Glutamatergic neuron (in vitro differentiated cells): ENCODE measurements around the gene IL3RA. TPM values are rescaled to one million over a fixed set of nuclear protein-coding genes. Genes with fewer than 3 reads are reported as not detected.
A peak's percentile ranks its signal among the peaks of the same experiment; 100 is the strongest.
"Not testable (repeated sequence)": the region's sequence is repeated elsewhere in the genome, so short reads cannot be mapped to it uniquely, and the experiment has no call there.

Experiments used
- DNase-seq: peaks from one replicate; pipeline ENCODE4 v3.0.0; 2022
- H3K27ac Mint-ChIP-seq: one replicate; pipeline ENCODE4 v1.8.0; 2020; ENCODE audit warnings: mild to moderate bottlenecking, mixed read lengths, inconsistent platforms; ENCODE audit not compliant: unreplicated experiment
- H3K27me3 Mint-ChIP-seq: one replicate; pipeline ENCODE4 v1.8.0; 2020; ENCODE audit warnings: mild to moderate bottlenecking, moderate library complexity, mixed read lengths, inconsistent platforms; ENCODE audit not compliant: unreplicated experiment
- H3K36me3 Mint-ChIP-seq: one replicate; pipeline ENCODE4 v1.8.0; 2020; ENCODE audit warnings: mild to moderate bottlenecking, mixed read lengths, inconsistent platforms; ENCODE audit not compliant: unreplicated experiment
- H3K4me1 Mint-ChIP-seq: one replicate; pipeline ENCODE4 v1.8.0; 2020; ENCODE audit warnings: mild to moderate bottlenecking, low read depth, mixed read lengths, inconsistent platforms; ENCODE audit not compliant: unreplicated experiment
- H3K4me3 Mint-ChIP-seq: one replicate; pipeline ENCODE4 v1.8.0; 2020; ENCODE audit warnings: mild to moderate bottlenecking, mixed read lengths, inconsistent platforms; ENCODE audit not compliant: unreplicated experiment
- H3K9me3 Mint-ChIP-seq: one replicate; pipeline ENCODE4 v1.8.0; 2020; ENCODE audit warnings: mild to moderate bottlenecking, moderate library complexity, mixed read lengths, inconsistent platforms; ENCODE audit not compliant: unreplicated experiment
- CTCF ChIP-seq: fragments of 200-600 bp; sonication (generic); IDR thresholded peaks from one replicate; pipeline ENCODE4 v1.5.0; 2021; ENCODE audit not compliant: partially characterized antibody, unreplicated experiment
- total RNA-seq: library from RNA; stranded (reverse); fragmentation: NEBNext Ultra II Directional; extraction: Animal tissue kit (Norgen Biotek cat#: 25700); gene quantifications from one replicate; pipeline ENCODE4 v1.2.1, GENCODE V29; 2021; ENCODE audit not compliant: unreplicated experiment

Gene IL3RA
- total RNA-seq, 1 donor from 2014 or later, result not detected

GRCh38 chrX:1401611-1402430 is 65.2 kb downstream of the IL3RA start:
- H3K4me1 Mint-ChIP-seq, result no peaks in the 10 kb centered on the region
- TF ChIP-seq CTCF, result no peak
- peak; percentile 14 for DNase-seq
- H3K4me3 Mint-ChIP-seq, result no peak overlapping the region
- H3K9me3 Mint-ChIP-seq, result no peaks in the 10 kb centered on the region
- H3K27ac Mint-ChIP-seq, result no peak overlapping the region
- no peaks in the 10 kb centered on the region for H3K27me3 Mint-ChIP-seq
- no peaks in the 10 kb centered on the region for H3K36me3 Mint-ChIP-seq

GRCh38 chrX:1403228-1403627 is 66.6 kb downstream of the IL3RA start:
- no peaks in the 10 kb centered on the region for H3K4me1 Mint-ChIP-seq
- no peak for TF ChIP-seq CTCF
- peak; percentile 5 for DNase-seq
- no peaks in the 10 kb centered on the region for H3K36me3 Mint-ChIP-seq
- no peak overlapping the region for H3K4me3 Mint-ChIP-seq
- no peaks in the 10 kb centered on the region for H3K27me3 Mint-ChIP-seq
- no peak overlapping the region for H3K27ac Mint-ChIP-seq
- H3K9me3 Mint-ChIP-seq, result no peaks in the 10 kb centered on the region

- not testable (repeated sequence) for H3K4me3 Mint-ChIP-seq, H3K36me3 Mint-ChIP-seq, H3K27ac Mint-ChIP-seq, H3K4me1 Mint-ChIP-seq, H3K9me3 Mint-ChIP-seq, DNase-seq, H3K27me3 Mint-ChIP-seq
Observed at GRCh38 chrX:1403867-1404266, 67.3 kb downstream of the IL3RA start.

GRCh38 chrX:1405769-1406168 is 69.2 kb downstream of the IL3RA start:
- not testable (repeated sequence) for H3K4me1 Mint-ChIP-seq, H3K27me3 Mint-ChIP-seq, H3K4me3 Mint-ChIP-seq, H3K36me3 Mint-ChIP-seq, H3K9me3 Mint-ChIP-seq, DNase-seq, H3K27ac Mint-ChIP-seq

- Mint-ChIP-seq H3K36me3 (no peaks in the 10 kb centered on the region), H3K4me3 (no peak overlapping the region)
Observed at GRCh38 chrX:1407035-1407434, 70.5 kb downstream of the IL3RA start.

More at GRCh38 chrX:1407035-1407434, 70.5 kb downstream of the IL3RA start:
- Mint-ChIP-seq H3K9me3 (peaks cover 4% of the 10 kb centered on the region), H3K4me1 (no peaks in the 10 kb centered on the region), H3K27ac (no peak overlapping the region), H3K27me3 (peaks cover 2% of the 10 kb centered on the region)
- no peak for TF ChIP-seq CTCF
- DNase-seq, result no peak
